Esophagus muscularis mucosa (tissue), 4 donors: Measurements from ENCODE around the gene TESK2. TPM values are rescaled to one million over a fixed set of nuclear protein-coding genes. Genes with fewer than 3 reads are reported as not detected.
A peak's percentile ranks its signal among the peaks of the same experiment; 100 is the strongest.

ENCODE experiments used
- DNase-seq: peaks from one replicate; pipeline ENCODE4 v3.0.0-alpha.2; 2017; ENCODE audit errors: extremely low spot score
- H3K27ac ChIP-seq, 4 donors: fragments of 200-600 bp; sonication (generic); replicated peaks in 1 of 4; 1 replicate in 3 of 4; 2 replicates in 1 of 4; pipeline ENCODE4 v1.5.1; 2016 to 2019; ENCODE audit warnings: mild to moderate bottlenecking in 1 of 4
- H3K27me3 ChIP-seq, 4 donors: fragments of 200-600 bp; sonication (generic); one replicate each; pipeline versions ENCODE4 v1.5.1 to v1.6.0; 2016 to 2019
- H3K36me3 ChIP-seq, 4 donors: fragments of 200-600 bp; sonication (generic); one replicate each; pipeline ENCODE4 v1.5.1; 2016 to 2019
- H3K4me1 ChIP-seq, 4 donors: fragments of 200-600 bp; sonication (generic); one replicate each; pipeline ENCODE4 v1.5.1; 2016 to 2019
- H3K4me3 ChIP-seq, 4 donors: fragments of 200-600 bp; sonication (generic); 1 replicate in 2 of 4; 2 replicates in 2 of 4; pipeline ENCODE4 v1.5.1; 2016 to 2019; ENCODE audit warnings: mild to moderate bottlenecking in 4 of 4, moderate library complexity in 1 of 4
- H3K9me3 ChIP-seq, 4 donors: fragments of 200-600 bp; sonication (generic); 1 replicate in 3 of 4; 2 replicates in 1 of 4; pipeline ENCODE4 v1.5.1; 2016 to 2019
- CTCF ChIP-seq, 3 experiments: fragments of 200-600 bp in 2 of 3; fragments of 450-650 bp in 1 of 3; sonication (generic) in 2 of 3; IDR thresholded peaks; one replicate each; pipeline ENCODE4 v1.5.1; 2017 to 2019; ENCODE audit warnings: antibody characterized with exemption in 3 of 3, mild to moderate bottlenecking in 2 of 3, moderate library complexity in 1 of 3
- EP300 ChIP-seq: sonication (generic); formaldehyde crosslinking; IDR thresholded peaks from one replicate; pipeline ENCODE4 v1.6.1; 2017; ENCODE audit warnings: antibody characterized with exemption
- POLR2A ChIP-seq: fragments of 450-650 bp; IDR thresholded peaks from one replicate; pipeline ENCODE4 v1.6.1; 2017; ENCODE audit warnings: antibody characterized with exemption, moderate library complexity, mild to moderate bottlenecking, low read depth
- POLR2AphosphoS5 ChIP-seq, 2 donors: sonication (generic); formaldehyde crosslinking; IDR thresholded peaks; one replicate each; pipeline ENCODE4 v1.6.1; 2017; ENCODE audit warnings: antibody characterized with exemption in 2 of 2
- WGBS: methylation state at CpG from one replicate; pipeline ENCODE4 v1.1.5; 2018; 5-methylcytosine and 5-hydroxymethylcytosine counted together
- intact Hi-C: fragments of 100-400 bp; cut with DNase I; formaldehyde crosslinking; loops from one replicate; pipeline ENCODE4 v1.15.1; 2023
- total RNA-seq, 4 donors: library from RNA; depleted of rRNA; stranded (reverse); fragments of >200 nt; gene quantifications; one replicate each; pipeline versions ENCODE4 v1.1.0 to v1.2.1, GENCODE V29; 2016

Gene TESK2
- total RNA-seq, 4 donors from 2014 or later = 3.3 to 6.5 (median 4.8) TPM

DNA sequence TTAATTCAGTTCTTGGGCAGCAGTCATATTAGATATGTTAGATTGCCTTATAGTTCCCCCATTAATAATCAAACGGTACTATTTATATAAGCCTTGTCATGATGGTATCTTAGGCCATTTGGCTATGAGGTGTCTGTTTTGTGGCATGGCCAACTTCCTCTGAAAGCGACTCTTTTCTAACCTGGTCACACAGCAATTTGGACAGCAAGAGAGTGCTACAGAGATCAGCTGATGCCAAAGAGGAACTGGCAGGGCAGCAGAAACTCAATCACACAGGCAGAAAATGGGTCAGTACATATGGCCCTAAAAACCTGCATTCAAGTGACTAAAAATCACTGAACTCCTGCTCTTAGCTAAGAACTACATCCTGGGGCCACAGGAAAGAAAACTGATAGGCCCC lies 137.3 kb downstream of the TESK2 start:
- intact Hi-C loops = no loop called here
- 53% methylated on average over 2 of the region's 2 CpGs for WGBS
- Histone ChIP-seq H3K4me1 (peaks cover 9 to 12% (median 11%) of the 10 kb centered on the region in 4 donors), H3K36me3 (no peaks in the 10 kb centered on the region), H3K27ac (no peak overlapping the region), H3K9me3 (no peaks in the 10 kb centered on the region), H3K27me3 (no peaks in the 10 kb centered on the region), H3K4me3 (no peak overlapping the region)
- TF ChIP-seq POLR2AphosphoS5 (IDR thresholded peaks at IDR 0.05) = no peak
- no peak for TF ChIP-seq EP300
- no peak for TF ChIP-seq POLR2A
- no peak for TF ChIP-seq CTCF (IDR thresholded peaks at IDR 0.05)
- DNase-seq = no peak

- WGBS = 89% methylated on average over 5 of the region's 5 CpGs
- TF ChIP-seq EP300 = no peak
- peaks cover 19 to 25% (median 22%) of the 10 kb centered on the region in 4 donors for H3K4me1 ChIP-seq
- intact Hi-C loops = no loop called here
- no peaks in the 10 kb centered on the region for H3K36me3 ChIP-seq
- no peaks in the 10 kb centered on the region for H3K9me3 ChIP-seq
- H3K27ac ChIP-seq = no peak overlapping the region
- no peaks in the 10 kb centered on the region for H3K27me3 ChIP-seq
- no peak for DNase-seq
- H3K4me3 ChIP-seq = no peak overlapping the region
These were observed 139.5 kb downstream of the TESK2 start for GRCh38 chr1:45351508-45351907.

GRCh38 chr1:45348966-45349677 lies 141.8 kb downstream of the TESK2 start:
- no peak for DNase-seq
- no peaks in the 10 kb centered on the region for H3K9me3 ChIP-seq
- TF ChIP-seq POLR2AphosphoS5 (IDR thresholded peaks at IDR 0.05) (peak; percentile 20 to 29), EP300 (no peak), POLR2A (no peak)
- peaks cover 0 to 21% (median 18%) of the 10 kb centered on the region in 4 donors for H3K36me3 ChIP-seq
- H3K4me1 ChIP-seq = peaks cover 19 to 25% (median 22%) of the 10 kb centered on the region in 4 donors
- H3K27me3 ChIP-seq = no peaks in the 10 kb centered on the region
- peak overlapping the region; percentile 62 to 74 (median 72) for H3K27ac ChIP-seq
- no peak overlapping the region for H3K4me3 ChIP-seq
- 30% methylated on average over 3 of the region's 3 CpGs for WGBS
- intact Hi-C loops = no loop called here

- DNase-seq = no peak
- peak overlapping the region; percentile 62 to 74 (median 72) for H3K27ac ChIP-seq
- H3K4me3 ChIP-seq = no peak overlapping the region
- no peaks in the 10 kb centered on the region for H3K27me3 ChIP-seq
- intact Hi-C loops = no loop called here
- no peak for TF ChIP-seq CTCF (IDR thresholded peaks at IDR 0.05)
- no peak for TF ChIP-seq EP300
- no peak for TF ChIP-seq POLR2AphosphoS5 (IDR thresholded peaks at IDR 0.05)
- no peak for TF ChIP-seq POLR2A
- peaks cover 19 to 25% (median 22%) of the 10 kb centered on the region in 4 donors for H3K4me1 ChIP-seq
- H3K36me3 ChIP-seq = peaks cover under 1 to 27% (median 23%) of the 10 kb centered on the region in 4 donors
- WGBS = 18% methylated on average over 1 of the region's 1 CpG
- no peaks in the 10 kb centered on the region for H3K9me3 ChIP-seq
These were observed 142.4 kb downstream of the TESK2 start for GRCh38 chr1:45348609-45348965.

DNA sequence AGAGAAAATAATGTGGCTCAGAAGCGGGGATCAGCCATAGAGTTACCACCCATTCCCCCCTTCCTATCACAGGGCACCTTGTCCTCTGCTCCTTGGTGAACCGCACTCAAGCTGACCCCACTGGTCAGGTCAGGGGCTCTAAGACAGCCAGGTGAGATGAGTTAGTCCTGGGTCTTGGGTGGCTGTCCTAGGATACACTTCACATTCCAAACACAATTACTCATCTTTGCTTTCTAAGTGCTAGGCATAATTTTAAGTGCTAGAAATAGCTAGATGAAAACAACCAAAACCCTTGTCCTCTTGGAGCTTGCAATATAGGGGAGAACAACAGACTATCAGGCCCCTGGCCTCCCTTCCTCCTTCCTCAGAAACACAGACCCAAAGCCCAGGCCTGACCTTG lies 142.9 kb downstream of the TESK2 start:
- Histone ChIP-seq H3K27ac (peak overlapping the region; percentile 62 to 74 (median 72)), H3K27me3 (no peaks in the 10 kb centered on the region), H3K36me3 (peaks cover 7 to 33% (median 29%) of the 10 kb centered on the region in 4 donors), H3K4me1 (peaks cover 19 to 25% (median 22%) of the 10 kb centered on the region in 4 donors), H3K9me3 (no peaks in the 10 kb centered on the region), H3K4me3 (no peak overlapping the region)
- no peak for TF ChIP-seq POLR2AphosphoS5 (IDR thresholded peaks at IDR 0.05)
- TF ChIP-seq EP300 = no peak
- TF ChIP-seq CTCF (IDR thresholded peaks at IDR 0.05) = no peak
- TF ChIP-seq POLR2A = no peak
- intact Hi-C loops = no loop called here
- WGBS = 94% methylated on average over 2 of the region's 2 CpGs
- no peak for DNase-seq

DNA sequence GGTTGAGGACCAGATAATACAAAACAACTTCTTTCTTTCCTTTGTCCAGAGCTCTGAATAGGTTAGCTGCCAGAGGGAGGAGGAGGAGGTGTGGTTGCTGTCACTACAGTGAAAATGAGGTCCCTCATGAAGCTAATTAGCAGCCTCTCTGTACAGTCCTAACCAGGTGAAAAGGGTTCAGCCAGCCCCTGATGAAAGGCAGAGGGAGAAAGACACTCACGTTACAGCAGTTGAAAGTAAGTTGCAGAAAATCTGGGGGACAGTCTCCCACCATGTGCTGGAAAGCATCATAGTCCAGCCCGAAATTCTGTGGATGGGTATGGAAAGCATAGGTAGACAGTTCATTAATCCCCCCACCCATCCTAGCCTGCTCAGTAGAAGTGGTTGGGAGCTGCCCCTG lies 144.5 kb downstream of the TESK2 start:
- no peak overlapping the region for H3K4me3 ChIP-seq
- 93% methylated on average over 2 of the region's 2 CpGs for WGBS
- no peak for TF ChIP-seq EP300
- no peak for TF ChIP-seq POLR2AphosphoS5 (IDR thresholded peaks at IDR 0.05)
- no peak for TF ChIP-seq POLR2A
- TF ChIP-seq CTCF (IDR thresholded peaks at IDR 0.05) = no peak
- no peak for DNase-seq
- peaks cover 24 to 36% (median 33%) of the 10 kb centered on the region in 4 donors for H3K4me1 ChIP-seq
- no peaks in the 10 kb centered on the region for H3K27me3 ChIP-seq
- no peak overlapping the region for H3K27ac ChIP-seq
- peaks cover 19 to 46% (median 43%) of the 10 kb centered on the region in 4 donors for H3K36me3 ChIP-seq
- H3K9me3 ChIP-seq = no peaks in the 10 kb centered on the region
- intact Hi-C loops = no loop called here
